VCaP (cell line): ENCODE results near the gene OR6S1.
A peak's percentile ranks its signal among the peaks of the same experiment; 100 is the strongest.

Source experiments
- H3K27ac ChIP-seq: fragments of 450-650 bp; 2 replicates; pipeline ENCODE4 v1.5.1; 2017
- CTCF ChIP-seq: fragments of 450-650 bp; conservative IDR thresholded peaks from 2 replicates; pipeline ENCODE4 v1.5.1; 2017; ENCODE audit warnings: mild to moderate bottlenecking, moderate library complexity

OR6S1 gene

GRCh38 chr14:20683891-20684661 lies 42.6 kb upstream of the OR6S1 start, which contains the start of gene RNASE4:
Gene RNASE4 (plus strand): TSS chr14:20684560. CDS start chr14:20699372, 14,812 bp downstream.
- TF ChIP-seq CTCF = no peak

GRCh38 chr14:20683125-20683890 lies 41.8 kb upstream of the OR6S1 start:
- TF ChIP-seq CTCF = no peak
- H3K27ac ChIP-seq = peak overlapping the region; percentile 96

More at GRCh38 chr14:20683891-20684661, 42.6 kb upstream of the OR6S1 start, which contains the start of gene RNASE4:
- H3K27ac ChIP-seq = peak within 1 kb of the TSS; percentile 96

- TF ChIP-seq CTCF = peak; percentile 23
- peak overlapping the region; percentile 96 for H3K27ac ChIP-seq
Observed at GRCh38 chr14:20682435-20683124, 41.1 kb upstream of the OR6S1 start.

- no peak for TF ChIP-seq CTCF
- peak overlapping the region; percentile 96 for H3K27ac ChIP-seq
Observed at GRCh38 chr14:20682127-20682434, 40.6 kb upstream of the OR6S1 start.

GRCh38 chr14:20681348-20682126 lies 40.0 kb upstream of the OR6S1 start:
- peak overlapping the region; percentile 96 for H3K27ac ChIP-seq
- TF ChIP-seq CTCF = no peak

GRCh38 chr14:20680843-20681347 lies 39.4 kb upstream of the OR6S1 start:
- peak overlapping the region; percentile 96 for H3K27ac ChIP-seq
- no peak for TF ChIP-seq CTCF
